ENCODE results near the gene ZNF276. TPM values are rescaled to one million over a fixed set of nuclear protein-coding genes. Genes with fewer than 3 reads are reported as not detected.
A peak's percentile ranks its signal among the peaks of the same experiment; 100 is the strongest.
"Not testable (repeated sequence)": the region's sequence is repeated elsewhere in the genome, so short reads cannot be mapped to it uniquely, and the experiment has no call there.

ZNF276 gene
- total RNA-seq, 1 donor from 2014 or later = 33.2 TPM

DNA sequence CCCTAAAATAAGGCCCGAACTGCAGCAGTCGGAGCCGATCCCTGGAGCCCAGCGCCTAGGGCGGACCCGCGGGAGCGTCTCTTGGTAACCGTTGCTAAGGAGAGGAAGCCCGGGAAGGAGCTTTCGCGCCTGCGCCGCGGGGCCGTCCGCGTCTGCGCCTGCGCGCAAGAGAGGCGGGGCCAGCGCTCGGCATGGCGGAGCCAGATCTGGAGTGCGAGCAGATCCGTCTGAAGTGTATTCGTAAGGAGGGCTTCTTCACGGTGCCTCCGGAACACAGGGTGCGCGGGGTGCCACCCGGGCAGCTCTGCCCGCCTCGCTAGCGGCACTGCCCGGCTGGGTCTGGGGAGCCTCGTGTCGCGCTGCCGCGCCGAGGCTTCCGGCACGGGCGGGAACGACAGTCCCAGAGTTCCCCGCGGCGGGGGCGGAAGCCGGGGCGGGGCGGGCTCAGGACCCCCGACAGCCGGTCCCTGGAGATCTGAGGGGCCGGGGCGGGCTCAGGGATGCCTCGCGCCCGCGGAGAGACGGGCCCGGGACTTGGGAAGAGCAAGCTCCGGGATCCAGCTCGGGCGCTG lies 34.7 kb upstream of the ZNF276 start, which contains the start of gene CDK10:
Gene CDK10 (plus strand): TSS at position 170 of the 572 bp plus-strand sequence. CDS start 22 bp downstream, at position 192.
- H3K4me1 ChIP-seq = peaks cover 11% of the 10 kb centered on the region
- peaks cover 14% of the 10 kb centered on the region for H3K36me3 ChIP-seq
- peak; percentile 94 to 97 for ATAC-seq
- no peaks in the 10 kb centered on the region for H3K9me3 ChIP-seq
- peak within 1 kb of the TSS; percentile 83 for H3K27ac ChIP-seq
- peak; percentile 88 for DNase-seq
- TF ChIP-seq, protein P1, sequence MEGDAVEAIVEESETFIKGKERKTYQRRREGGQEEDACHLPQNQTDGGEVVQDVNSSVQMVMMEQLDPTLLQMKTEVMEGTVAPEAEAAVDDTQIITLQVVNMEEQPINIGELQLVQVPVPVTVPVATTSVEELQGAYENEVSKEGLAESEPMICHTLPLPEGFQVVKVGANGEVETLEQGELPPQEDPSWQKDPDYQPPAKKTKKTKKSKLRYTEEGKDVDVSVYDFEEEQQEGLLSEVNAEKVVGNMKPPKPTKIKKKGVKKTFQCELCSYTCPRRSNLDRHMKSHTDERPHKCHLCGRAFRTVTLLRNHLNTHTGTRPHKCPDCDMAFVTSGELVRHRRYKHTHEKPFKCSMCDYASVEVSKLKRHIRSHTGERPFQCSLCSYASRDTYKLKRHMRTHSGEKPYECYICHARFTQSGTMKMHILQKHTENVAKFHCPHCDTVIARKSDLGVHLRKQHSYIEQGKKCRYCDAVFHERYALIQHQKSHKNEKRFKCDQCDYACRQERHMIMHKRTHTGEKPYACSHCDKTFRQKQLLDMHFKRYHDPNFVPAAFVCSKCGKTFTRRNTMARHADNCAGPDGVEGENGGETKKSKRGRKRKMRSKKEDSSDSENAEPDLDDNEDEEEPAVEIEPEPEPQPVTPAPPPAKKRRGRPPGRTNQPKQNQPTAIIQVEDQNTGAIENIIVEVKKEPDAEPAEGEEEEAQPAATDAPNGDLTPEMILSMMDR (IDR thresholded peaks at IDR 0.05) = no peak
- H3K4me3 ChIP-seq = peak within 1 kb of the TSS; percentile 98
- intact Hi-C loops (cut with DNase I) = no loop called here
- H3K27me3 ChIP-seq (ENCODE audit: low read depth) = no peaks in the 10 kb centered on the region

DNA sequence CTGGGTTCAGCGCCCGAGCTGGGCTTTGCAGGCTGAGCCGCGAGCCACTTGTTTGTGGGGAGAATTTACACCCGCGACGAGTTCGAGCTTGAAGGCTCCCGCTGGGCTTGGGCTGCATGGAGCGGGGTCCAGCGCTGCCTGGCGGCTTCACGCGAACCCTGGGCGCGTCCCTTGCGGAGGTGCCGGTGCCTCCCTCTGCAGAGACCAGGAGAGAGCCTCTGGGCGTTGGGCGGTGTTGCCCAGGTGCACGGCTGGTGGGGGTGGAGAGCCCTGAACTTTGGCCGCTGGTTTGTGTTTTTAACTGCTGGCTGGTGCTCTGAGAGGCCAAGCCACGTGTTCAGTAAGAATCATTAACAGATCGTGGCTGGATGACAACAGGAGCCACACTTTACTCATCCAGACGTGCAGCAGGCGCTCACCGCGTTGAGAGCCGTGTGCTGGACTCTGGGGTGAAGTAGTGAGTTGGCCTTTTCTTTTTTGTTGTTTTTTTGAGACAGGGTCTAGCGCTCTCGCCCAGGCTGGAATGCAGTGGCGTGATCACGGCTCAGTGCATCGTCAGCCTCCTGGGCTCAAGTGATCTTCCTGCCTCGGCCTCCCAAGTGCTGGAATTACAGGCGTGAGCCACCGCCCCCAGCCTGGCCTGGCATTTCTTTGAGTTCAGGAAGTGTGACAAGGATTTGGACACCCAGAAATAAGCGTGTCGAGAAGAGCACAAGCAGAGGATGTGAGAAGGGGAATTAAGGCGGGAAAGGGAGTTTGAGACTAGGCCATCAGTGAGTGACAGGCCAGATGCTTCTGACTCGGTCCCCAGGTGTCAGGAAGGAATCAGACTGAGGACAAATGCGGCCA lies 34.0 kb upstream of the ZNF276 start:
- Histone ChIP-seq H3K4me1 (peaks cover 11% of the 10 kb centered on the region), H3K9me3 (no peaks in the 10 kb centered on the region), H3K27me3 (ENCODE audit: low read depth) (no peaks in the 10 kb centered on the region), H3K36me3 (peaks cover 21% of the 10 kb centered on the region), H3K27ac (peak overlapping the region; percentile 83), H3K4me3 (peak overlapping the region; percentile 98)
- intact Hi-C loops (cut with DNase I) = no loop called here
- TF ChIP-seq, protein P1 (IDR thresholded peaks at IDR 0.05) = no peak
- peak; percentile 57 to 64 for ATAC-seq
- peak; percentile 57 for DNase-seq

DNA sequence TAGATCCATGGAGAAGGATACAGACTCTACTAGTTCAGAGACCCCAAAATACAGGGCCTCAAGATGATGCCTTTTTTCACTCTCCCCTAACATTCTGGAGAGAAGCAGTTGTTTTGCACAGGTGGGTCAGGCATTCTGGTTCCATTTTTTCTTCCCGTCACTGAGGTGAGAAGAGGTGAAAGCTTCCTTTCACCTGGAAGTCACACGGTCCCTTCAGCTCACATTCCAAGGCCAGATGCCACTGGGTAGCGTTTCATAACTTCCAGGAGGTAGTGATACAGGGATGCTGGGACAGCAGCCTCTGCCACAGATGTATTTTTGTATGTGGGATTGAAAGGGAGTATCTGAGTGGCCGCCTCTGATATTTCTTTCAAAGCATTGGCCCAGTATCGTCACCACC lies 32.9 kb upstream of the ZNF276 start:
- no peaks in the 10 kb centered on the region for H3K9me3 ChIP-seq
- no peaks in the 10 kb centered on the region for H3K27me3 ChIP-seq (ENCODE audit: low read depth)
- intact Hi-C loops (cut with DNase I) = no loop called here
- H3K4me3 ChIP-seq = no peak overlapping the region
- DNase-seq = no peak
- peaks cover 11% of the 10 kb centered on the region for H3K4me1 ChIP-seq
- no peak overlapping the region for H3K27ac ChIP-seq
- ATAC-seq = no peak
- H3K36me3 ChIP-seq = peaks cover 32% of the 10 kb centered on the region
- TF ChIP-seq, protein P1 (IDR thresholded peaks at IDR 0.05) = no peak

DNA sequence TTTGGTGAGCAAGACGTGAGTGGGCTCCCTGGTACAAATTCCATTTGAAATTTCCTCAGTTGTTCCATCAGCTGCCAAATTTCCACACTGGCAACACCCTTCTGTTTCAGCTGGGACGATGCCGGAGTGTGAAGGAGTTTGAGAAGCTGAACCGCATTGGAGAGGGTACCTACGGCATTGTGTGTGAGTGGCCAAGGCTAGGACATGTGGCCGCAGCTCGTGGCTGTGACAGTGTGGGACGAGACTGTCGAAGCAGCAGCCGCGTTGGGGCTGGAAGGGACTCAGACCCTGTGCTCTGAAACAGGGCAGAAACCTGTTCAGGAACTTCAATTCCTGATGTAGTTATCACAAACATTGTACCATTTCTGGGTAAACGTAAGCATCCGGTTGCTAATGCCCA lies 32.2 kb upstream of the ZNF276 start:
- DNase-seq (peak; percentile 28), ATAC-seq (no peak)
- Histone ChIP-seq H3K4me3 (no peak overlapping the region), H3K27me3 (ENCODE audit: low read depth) (no peaks in the 10 kb centered on the region), H3K27ac (no peak overlapping the region), H3K9me3 (no peaks in the 10 kb centered on the region), H3K36me3 (peaks cover 39% of the 10 kb centered on the region), H3K4me1 (peaks cover 11% of the 10 kb centered on the region)
- TF ChIP-seq, protein P1 (IDR thresholded peaks at IDR 0.05) = no peak
- intact Hi-C loops (cut with DNase I) = no loop called here

DNA sequence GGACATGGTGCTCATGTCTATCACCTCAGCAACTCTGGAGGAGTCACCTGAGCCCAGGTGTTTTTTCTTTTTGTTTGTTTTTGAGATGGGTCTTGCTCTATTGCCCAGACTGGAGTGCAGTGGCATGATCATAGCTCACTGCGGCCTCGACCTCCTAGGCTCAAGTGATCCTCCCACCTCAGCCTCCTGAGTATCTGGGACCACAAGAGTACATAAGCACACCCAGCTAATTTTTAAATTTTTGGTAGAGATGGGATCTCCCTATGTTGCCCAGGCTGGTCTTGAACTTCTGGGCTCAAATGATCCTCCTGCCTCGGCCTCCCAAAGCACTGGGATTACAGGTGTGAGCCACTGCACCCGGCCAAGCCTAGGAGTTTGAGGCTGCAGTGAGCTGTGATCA lies 31.7 kb upstream of the ZNF276 start:
- peaks cover 44% of the 10 kb centered on the region for H3K36me3 ChIP-seq
- intact Hi-C loops (cut with DNase I); ATAC-seq: not testable (repeated sequence)

More for the DNA sequence above, 31.7 kb upstream of the ZNF276 start:
- not testable (repeated sequence) for H3K4me3 ChIP-seq; H3K27me3 ChIP-seq (ENCODE audit: low read depth); H3K9me3 ChIP-seq; H3K27ac ChIP-seq; DNase-seq
- peaks cover 11% of the 10 kb centered on the region for H3K4me1 ChIP-seq
